Left cardiac atrium (tissue), 4 donors: ENCODE measurements around the gene XPO4. TPM values are rescaled to one million over a fixed set of nuclear protein-coding genes. Genes with fewer than 3 reads are reported as not detected.

Source experiments
- ATAC-seq, 2 donors: fragments of 200-7000 bp; cut with Tn5 transposase; one replicate each; pipeline ENCODE4 v1.9.1; 2020; ENCODE audit warnings: mild to moderate bottlenecking in 2 of 2, moderate library complexity in 2 of 2
- DNase-seq: peaks from one replicate; pipeline ENCODE4 v3.0.0-alpha.2; 2020
- intact Hi-C, 2 donors: fragments of 100-400 bp; cut with DNase I; formaldehyde crosslinking; loops; one replicate each; pipeline versions ENCODE4 v1.14.1 to v1.15.1; 2022 to 2023
- total RNA-seq, 2 donors: library from RNA; stranded (reverse); fragmentation: NEBNext Ultra II Directional; extraction: Animal tissue kit (Norgen Biotek cat#: 25700); gene quantifications; one replicate each; pipeline ENCODE4 v1.2.1, GENCODE V29; 2021
- donor health status: DM: no; HTN: yes; CAD: no.
- donor health status: DM: no; HTN: yes; CAD: no; lungs with severe emphysema.
- donor health status: DM: yes; HTN: yes; CAD: no.
- donor health status: Dilated cardiomyopathy.

XPO4 gene
- total RNA-seq, 2 donors from 2014 or later = 7.8 to 12.1 TPM

DNA sequence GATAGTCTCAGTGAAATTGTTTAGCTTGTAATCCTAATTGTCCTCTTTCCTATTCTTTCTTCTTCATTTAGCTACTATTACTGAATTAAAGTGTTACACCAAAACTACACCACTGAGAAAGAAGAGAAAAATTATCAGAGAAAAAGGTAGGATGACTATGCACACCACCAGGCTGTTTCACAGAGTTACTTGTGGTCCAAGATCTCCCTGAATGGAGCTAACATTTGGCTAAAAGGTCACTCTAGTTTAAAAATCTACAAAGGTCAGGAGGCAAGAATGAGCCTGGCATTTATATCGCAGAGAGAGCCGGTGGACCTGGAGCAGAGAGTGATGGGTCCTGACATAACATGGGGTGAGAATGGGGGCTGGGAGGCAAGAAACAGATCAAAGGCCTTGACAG, 91.7 kb downstream of the XPO4 start:
- ATAC-seq (no peak), DNase-seq (no peak)
- intact Hi-C loops = no loop called here

DNA sequence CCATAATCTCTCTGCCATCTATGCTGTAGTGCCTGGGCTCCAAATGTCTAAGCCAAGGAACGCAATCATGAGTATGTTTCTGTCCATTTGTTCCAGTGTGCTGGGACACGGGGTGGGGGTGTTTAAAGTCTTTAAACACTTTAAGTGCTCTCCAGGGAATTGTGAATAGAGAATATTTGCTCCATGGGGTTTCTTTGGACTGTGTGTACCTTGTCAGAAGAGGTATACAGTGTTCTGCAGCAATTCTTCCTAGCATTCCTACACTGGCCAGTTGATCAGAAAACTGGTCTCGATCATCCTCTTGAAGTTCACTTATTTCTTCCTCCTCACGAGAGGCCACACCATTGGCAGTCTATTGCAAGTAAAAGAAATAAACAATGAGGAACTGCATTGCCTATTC, 93.7 kb downstream of the XPO4 start:
- intact Hi-C loops = no loop called here
- ATAC-seq = no peak
- no peak for DNase-seq

DNA sequence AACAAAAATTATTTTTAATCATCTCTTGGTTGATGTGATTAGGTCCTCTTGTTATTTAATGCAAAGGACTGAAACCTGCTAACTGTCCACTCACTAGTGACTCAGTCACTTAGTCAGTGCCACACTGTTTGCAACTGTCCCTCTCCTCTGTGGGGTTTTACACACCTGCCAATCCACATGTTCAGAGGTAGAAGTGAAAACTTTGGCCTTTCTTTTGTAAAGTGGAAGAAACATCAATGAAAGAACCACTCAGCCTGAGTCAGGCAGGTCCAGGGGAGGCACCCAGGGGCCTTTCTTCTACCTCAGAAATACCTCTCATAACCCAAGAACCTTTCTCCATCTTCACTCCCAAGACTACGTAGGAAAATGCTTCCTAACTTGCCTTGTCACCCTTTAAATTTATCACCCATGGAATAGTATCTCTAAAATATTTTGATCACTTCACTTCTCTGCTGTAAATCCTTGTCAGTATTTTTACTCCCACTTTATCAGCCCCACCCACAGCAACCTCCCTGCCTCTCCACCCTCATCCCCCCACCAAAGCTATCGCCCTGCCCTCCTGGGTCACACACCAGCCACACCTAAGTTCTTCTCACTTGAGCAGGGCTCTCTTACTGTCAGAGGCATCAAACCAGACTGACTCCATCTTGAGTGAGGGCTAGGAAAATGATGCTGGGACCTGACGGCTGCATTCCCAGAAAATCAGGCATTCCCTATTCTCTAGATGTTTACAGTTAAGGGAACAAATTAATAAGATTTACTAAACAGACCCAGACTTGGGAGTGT, 99.2 kb downstream of the XPO4 start:
- intact Hi-C loops = no loop called here
- DNase-seq (no peak), ATAC-seq (no peak)

GRCh38 chr13:20801707-20802106, 100.8 kb downstream of the XPO4 start:
- intact Hi-C loops = no loop called here
- no peak for ATAC-seq
- no peak for DNase-seq

DNA sequence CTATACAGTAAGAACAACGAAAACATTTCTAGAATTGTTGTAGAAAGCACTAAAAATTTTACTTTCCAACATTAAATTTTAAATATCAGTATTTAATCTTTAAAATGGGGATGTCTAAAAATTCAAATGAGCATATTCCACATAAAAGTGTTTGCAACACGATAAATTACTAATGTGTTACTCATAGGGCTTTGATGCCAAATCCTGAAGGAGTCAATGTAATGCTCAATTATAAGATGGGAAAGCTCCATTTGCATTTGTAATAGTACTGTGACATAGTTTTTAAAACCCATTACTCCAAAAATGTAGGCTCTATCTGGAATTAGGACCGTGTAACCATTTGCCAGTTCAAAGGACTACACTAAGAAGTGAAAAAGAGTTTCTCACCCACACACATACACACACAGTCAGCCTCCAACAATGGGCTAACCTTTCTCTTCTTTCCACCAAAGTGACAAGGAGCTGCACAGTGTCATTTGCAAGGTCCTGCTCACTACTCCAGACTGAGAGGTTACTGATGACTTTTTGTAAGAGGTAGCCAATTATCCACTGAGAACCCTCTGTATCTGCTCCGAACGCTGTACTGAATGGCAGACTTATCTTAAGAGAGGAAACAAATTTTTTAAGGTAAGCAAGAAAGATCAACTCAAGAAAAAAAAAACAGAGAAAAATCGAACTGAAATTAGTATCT, 102.7 kb downstream of the XPO4 start:
- DNase-seq = no peak
- ATAC-seq = peak in 1 of 2 donors; percentile 56
- intact Hi-C loops = no loop called here

- intact Hi-C loops = no loop called here
- ATAC-seq (no peak), DNase-seq (no peak)
These were observed 104.5 kb downstream of the XPO4 start for GRCh38 chr13:20798027-20798426.

- DNase-seq (no peak), ATAC-seq (no peak)
- intact Hi-C loops = no loop called here
These were observed 105.6 kb downstream of the XPO4 start for GRCh38 chr13:20796791-20797508.

- intact Hi-C loops = no loop called here
- no peak for DNase-seq
- ATAC-seq = no peak
These were observed 112.9 kb downstream of the XPO4 start for GRCh38 chr13:20789665-20790064.

GRCh38 chr13:20788312-20788711, 114.2 kb downstream of the XPO4 start:
- DNase-seq = no peak
- intact Hi-C loops = no loop called here
- ATAC-seq = no peak

GRCh38 chr13:20787180-20787579, 115.4 kb downstream of the XPO4 start:
- no peak for ATAC-seq
- intact Hi-C loops = no loop called here
- DNase-seq = no peak

DNA sequence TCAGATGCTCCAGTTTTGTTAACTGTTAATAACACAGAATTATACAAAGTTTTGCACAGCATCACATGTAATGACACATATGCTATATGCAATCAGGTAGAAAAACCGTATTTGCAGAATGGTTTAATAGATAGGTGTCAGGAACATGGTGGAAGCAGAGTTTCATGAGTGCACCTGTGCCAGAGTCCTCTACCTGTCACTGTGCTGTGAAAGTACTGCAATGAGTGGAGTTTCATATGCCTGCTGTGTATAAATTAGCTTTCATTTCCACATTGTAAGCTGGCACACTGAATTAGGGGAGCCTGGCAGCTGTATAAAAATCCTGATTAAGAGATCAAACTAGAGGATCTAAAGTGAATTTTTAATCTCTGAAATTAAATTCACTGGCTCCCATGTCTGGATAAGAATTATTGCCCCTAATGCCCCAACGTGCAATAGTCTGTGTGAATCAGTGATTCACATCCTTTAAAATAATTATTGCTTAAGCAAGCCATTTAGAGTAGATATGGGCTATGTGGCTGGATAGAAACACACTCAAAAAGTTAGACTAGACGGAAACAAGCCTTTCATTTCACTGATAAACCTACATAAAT, 120.3 kb downstream of the XPO4 start:
- intact Hi-C loops = no loop called here
- ATAC-seq = no peak
- DNase-seq = no peak

DNA sequence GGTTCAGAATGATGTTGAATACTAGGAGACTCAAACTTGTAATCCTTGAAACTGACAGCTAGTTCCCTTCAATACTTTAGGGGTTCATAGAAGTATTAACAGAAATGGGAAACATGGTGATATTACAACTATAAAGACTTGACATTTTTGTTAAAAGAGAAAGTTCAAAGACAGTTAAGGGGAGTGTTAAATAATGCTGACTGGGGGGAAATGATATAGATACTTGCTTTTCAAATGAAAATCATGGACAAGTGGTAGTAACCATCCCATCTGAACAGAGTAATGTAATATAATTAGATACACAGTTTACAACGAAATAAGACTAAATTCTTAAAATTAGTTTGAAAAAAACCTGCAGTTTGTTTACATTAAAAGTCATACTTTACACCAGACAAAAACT, 122.2 kb downstream of the XPO4 start:
- intact Hi-C loops = no loop called here
- ATAC-seq (no peak), DNase-seq (no peak)

GRCh38 chr13:20779405-20779804, 123.1 kb downstream of the XPO4 start:
- no peak for DNase-seq
- intact Hi-C loops = loop anchor here in 1 of 2 donors (10.0 kb wide), 1 partner anchor 45 kb away; no protein-coding TSS in a partner anchor

GRCh38 chr13:20778311-20778710, 124.2 kb downstream of the XPO4 start:
- no peak for DNase-seq
- ATAC-seq = no peak
- intact Hi-C loops = loop anchor here in 1 of 2 donors (10.0 kb wide), 1 partner anchor 46 kb away; no protein-coding TSS in a partner anchor

More at GRCh38 chr13:20779405-20779804, 123.1 kb downstream of the XPO4 start:
- no peak for ATAC-seq

DNA sequence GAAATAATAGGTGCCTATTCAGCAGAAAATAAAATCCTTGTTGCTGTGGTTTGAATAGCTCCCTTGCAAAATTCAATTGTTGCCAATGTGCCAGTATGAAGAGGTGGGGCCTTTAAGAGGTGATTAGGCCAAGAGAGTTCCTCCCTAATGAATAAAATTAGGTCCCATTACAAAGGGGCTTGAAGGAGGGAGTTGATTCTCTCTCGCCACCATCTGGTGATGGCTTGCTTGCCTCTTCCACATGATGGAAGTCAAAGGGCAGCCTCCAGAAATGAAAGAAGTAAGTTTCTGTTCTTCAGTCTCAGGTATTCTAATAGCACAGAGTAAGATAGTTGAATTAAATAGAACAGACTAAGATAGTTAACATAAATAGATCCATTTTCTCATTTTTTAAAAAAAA, 125.8 kb downstream of the XPO4 start:
- ATAC-seq (no peak), DNase-seq (no peak)
- intact Hi-C loops = loop anchor here in 1 of 2 donors (10.0 kb wide), 1 partner anchor 48 kb away; no protein-coding TSS in a partner anchor

GRCh38 chr13:20775961-20776360, 126.6 kb downstream of the XPO4 start:
- DNase-seq (no peak), ATAC-seq (no peak)
- intact Hi-C loops = loop anchor here in 1 of 2 donors (10.0 kb wide), 1 partner anchor 49 kb away; no protein-coding TSS in a partner anchor

GRCh38 chr13:20774746-20775145, 127.8 kb downstream of the XPO4 start:
- intact Hi-C loops = loop anchor here in 1 of 2 donors (10.0 kb wide), 1 partner anchor 50 kb away; no protein-coding TSS in a partner anchor
- ATAC-seq (no peak), DNase-seq (no peak)

DNA sequence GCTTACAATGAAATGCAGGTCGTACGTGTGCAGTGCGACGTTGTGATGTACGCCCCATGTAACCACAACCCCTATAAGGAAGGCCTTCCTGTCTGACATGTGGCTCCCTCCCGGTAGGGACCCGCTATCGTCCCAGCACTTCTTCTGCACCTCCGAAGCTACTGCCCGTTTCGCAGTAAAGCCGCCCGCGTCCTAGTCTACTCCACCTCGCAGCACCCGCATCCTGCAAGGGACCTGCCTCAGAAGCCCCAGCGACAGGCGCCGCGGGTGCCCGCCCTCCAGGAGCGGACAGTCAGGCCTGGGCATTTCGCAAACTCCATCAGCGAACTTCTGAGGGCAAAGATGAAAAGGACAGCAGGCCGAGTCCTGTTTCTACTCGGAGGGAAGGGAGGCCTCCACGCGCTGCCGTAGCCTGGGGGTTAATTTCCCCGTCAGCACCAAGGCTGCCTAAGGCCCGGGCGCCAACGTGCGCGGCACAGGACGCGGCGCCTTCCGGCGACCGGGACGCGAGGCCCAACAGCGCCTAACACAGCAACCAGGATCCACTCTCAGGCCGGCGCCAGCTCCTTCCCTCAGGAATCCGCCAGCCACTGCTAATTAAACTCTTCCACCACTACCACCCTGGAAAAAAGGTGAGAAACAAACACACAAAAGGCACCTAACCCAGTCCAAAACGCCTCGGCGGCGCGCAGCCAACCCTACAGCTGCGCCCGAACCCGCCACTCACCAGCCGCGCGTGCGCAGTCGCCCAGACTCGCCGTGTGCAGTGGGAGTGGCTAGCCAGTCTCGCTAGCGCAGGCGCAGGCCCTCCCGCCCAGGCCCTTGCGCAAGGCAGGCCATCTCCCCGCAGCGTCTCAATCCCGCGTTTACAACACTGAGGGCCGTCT, 129.1 kb downstream of the XPO4 start, which contains the start of gene EEF1AKMT1:
Gene EEF1AKMT1, minus strand, starts transcription at position 768 of the 887 bp plus-strand sequence. CDS start 16,363 bp downstream, outside the sequence.
- intact Hi-C loops = loop anchor here in 1 of 2 donors (10.0 kb wide), 1 partner anchor 51 kb away; no protein-coding TSS in a partner anchor
- DNase-seq = peak; percentile 96
- ATAC-seq = peak; percentile 99
